Effector memory CD4-positive, alpha-beta T cell (primary cell): Measurements from ENCODE around the gene PLA2G4E.

Experiments
- DNase-seq, 3 donors: peaks; one replicate each; pipeline ENCODE4 v3.0.0-alpha.2; 2020
- H3K27ac ChIP-seq: 2 replicates; pipeline ENCODE4 v1.7.0; 2013; ENCODE audit warnings: mild to moderate bottlenecking, low read length, moderate library complexity; ENCODE audit not compliant: insufficient read depth, poor library complexity, severe bottlenecking
- H3K27me3 ChIP-seq: replicated peaks from 2 replicates; pipeline ENCODE4 v1.7.0; 2013; ENCODE audit warnings: mild to moderate bottlenecking, low read length; ENCODE audit not compliant: insufficient read depth, control insufficient read depth, poor library complexity, severe bottlenecking
- H3K36me3 ChIP-seq: 2 replicates; pipeline ENCODE4 v1.7.0; 2013; ENCODE audit warnings: mild to moderate bottlenecking, low read length, moderate library complexity; ENCODE audit not compliant: control insufficient read depth, insufficient read depth
- H3K4me1 ChIP-seq: 2 replicates; pipeline ENCODE4 v1.7.0; 2013; ENCODE audit warnings: low read length, mild to moderate bottlenecking; ENCODE audit not compliant: control insufficient read depth, insufficient read depth, poor library complexity, severe bottlenecking
- H3K4me3 ChIP-seq: 2 replicates; pipeline ENCODE4 v1.7.0; 2013; ENCODE audit warnings: low read length, low read depth, mild to moderate bottlenecking; ENCODE audit not compliant: insufficient read depth, poor library complexity, severe bottlenecking
- H3K9me3 ChIP-seq: 2 replicates; pipeline ENCODE4 v1.7.0; 2013; ENCODE audit warnings: mild to moderate bottlenecking, low read length, moderate library complexity; ENCODE audit not compliant: control insufficient read depth

PLA2G4E gene

GRCh38 chr15:42053010-42053409 is 32.2 kb upstream of the PLA2G4E start:
- DNase-seq, result no peak
- Histone ChIP-seq H3K27me3 (no peaks in the 10 kb centered on the region), H3K36me3 (no peaks in the 10 kb centered on the region)

GRCh38 chr15:42050484-42051255 is 29.8 kb upstream of the PLA2G4E start:
- H3K9me3 ChIP-seq, result no peaks in the 10 kb centered on the region
- H3K4me3 ChIP-seq, result no peak overlapping the region
- H3K27ac ChIP-seq, result no peak overlapping the region
- no peaks in the 10 kb centered on the region for H3K36me3 ChIP-seq
- no peaks in the 10 kb centered on the region for H3K4me1 ChIP-seq
- no peak for DNase-seq
- H3K27me3 ChIP-seq, result no peaks in the 10 kb centered on the region

More at GRCh38 chr15:42053010-42053409, 32.2 kb upstream of the PLA2G4E start:
- Histone ChIP-seq H3K4me3 (no peak overlapping the region), H3K27ac (no peak overlapping the region), H3K4me1 (peaks cover 4% of the 10 kb centered on the region), H3K9me3 (no peaks in the 10 kb centered on the region)

GRCh38 chr15:42048821-42049200 is 28.0 kb upstream of the PLA2G4E start:
- no peaks in the 10 kb centered on the region for H3K27me3 ChIP-seq
- H3K36me3 ChIP-seq, result no peaks in the 10 kb centered on the region
- no peaks in the 10 kb centered on the region for H3K4me1 ChIP-seq
- no peaks in the 10 kb centered on the region for H3K9me3 ChIP-seq
- no peak overlapping the region for H3K4me3 ChIP-seq
- no peak overlapping the region for H3K27ac ChIP-seq
- DNase-seq, result no peak

- no peak for DNase-seq
- H3K27ac ChIP-seq, result no peak overlapping the region
- H3K36me3 ChIP-seq, result no peaks in the 10 kb centered on the region
These were observed 27.4 kb upstream of the PLA2G4E start for GRCh38 chr15:42048080-42048820.

GRCh38 chr15:42046597-42046996 is 25.8 kb upstream of the PLA2G4E start:
- Histone ChIP-seq H3K27me3 (no peaks in the 10 kb centered on the region), H3K36me3 (no peaks in the 10 kb centered on the region), H3K9me3 (no peaks in the 10 kb centered on the region), H3K4me3 (no peak overlapping the region), H3K4me1 (no peaks in the 10 kb centered on the region), H3K27ac (no peak overlapping the region)
- DNase-seq, result no peak

More at GRCh38 chr15:42048080-42048820, 27.4 kb upstream of the PLA2G4E start:
- no peak overlapping the region for H3K4me3 ChIP-seq
- no peaks in the 10 kb centered on the region for H3K27me3 ChIP-seq
- H3K4me1 ChIP-seq, result no peaks in the 10 kb centered on the region
- H3K9me3 ChIP-seq, result no peaks in the 10 kb centered on the region

GRCh38 chr15:42045211-42045615 is 24.4 kb upstream of the PLA2G4E start:
- Histone ChIP-seq H3K27ac (no peak overlapping the region), H3K4me1 (no peaks in the 10 kb centered on the region), H3K27me3 (no peaks in the 10 kb centered on the region), H3K9me3 (no peaks in the 10 kb centered on the region), H3K36me3 (no peaks in the 10 kb centered on the region), H3K4me3 (no peak overlapping the region)
- DNase-seq, result no peak

- Histone ChIP-seq H3K27ac (no peak overlapping the region), H3K9me3 (no peaks in the 10 kb centered on the region), H3K27me3 (no peaks in the 10 kb centered on the region), H3K36me3 (no peaks in the 10 kb centered on the region), H3K4me3 (no peak overlapping the region), H3K4me1 (no peaks in the 10 kb centered on the region)
- DNase-seq, result no peak
These were observed 22.0 kb upstream of the PLA2G4E start for GRCh38 chr15:42042602-42043400.

GRCh38 chr15:42038401-42038800 is 17.6 kb upstream of the PLA2G4E start:
- H3K27ac ChIP-seq, result no peak overlapping the region
- no peaks in the 10 kb centered on the region for H3K27me3 ChIP-seq
- no peak for DNase-seq
- no peaks in the 10 kb centered on the region for H3K36me3 ChIP-seq
- no peaks in the 10 kb centered on the region for H3K4me1 ChIP-seq
- H3K9me3 ChIP-seq, result no peaks in the 10 kb centered on the region
- no peak overlapping the region for H3K4me3 ChIP-seq

GRCh38 chr15:42037656-42038055 is 16.8 kb upstream of the PLA2G4E start:
- no peaks in the 10 kb centered on the region for H3K4me1 ChIP-seq
- no peak overlapping the region for H3K4me3 ChIP-seq
- DNase-seq, result no peak
- H3K27me3 ChIP-seq, result no peaks in the 10 kb centered on the region
- no peaks in the 10 kb centered on the region for H3K36me3 ChIP-seq
- H3K9me3 ChIP-seq, result no peaks in the 10 kb centered on the region
- no peak overlapping the region for H3K27ac ChIP-seq
